Hair follicle dermal papilla cell (primary cell): ENCODE data around the gene SOX15. TPM values are rescaled to one million over a fixed set of nuclear protein-coding genes. Genes with fewer than 3 reads are reported as not detected.

Experiments
- small RNA-seq: library from RNA; depleted of rRNA; stranded (forward); fragments of <200 nt; gene quantifications from one replicate; pipeline ENCODE3, GENCODE V24; 2012
- total RNA-seq: library from RNA; depleted of rRNA; stranded (reverse); fragments of >200 nt; gene quantifications from 2 replicates; pipeline ENCODE4 v1.2.3, GENCODE V29; 2012

SOX15 gene
- total RNA-seq, result 0.12 and 0.49 TPM in 2 replicates

GRCh38 chr17:7589891-7590691, at the start of gene SOX15:
Gene SOX15, minus strand, starts transcription at chr17:7590094. Its CDS starts 418 bp downstream, at chr17:7589676.

DNA sequence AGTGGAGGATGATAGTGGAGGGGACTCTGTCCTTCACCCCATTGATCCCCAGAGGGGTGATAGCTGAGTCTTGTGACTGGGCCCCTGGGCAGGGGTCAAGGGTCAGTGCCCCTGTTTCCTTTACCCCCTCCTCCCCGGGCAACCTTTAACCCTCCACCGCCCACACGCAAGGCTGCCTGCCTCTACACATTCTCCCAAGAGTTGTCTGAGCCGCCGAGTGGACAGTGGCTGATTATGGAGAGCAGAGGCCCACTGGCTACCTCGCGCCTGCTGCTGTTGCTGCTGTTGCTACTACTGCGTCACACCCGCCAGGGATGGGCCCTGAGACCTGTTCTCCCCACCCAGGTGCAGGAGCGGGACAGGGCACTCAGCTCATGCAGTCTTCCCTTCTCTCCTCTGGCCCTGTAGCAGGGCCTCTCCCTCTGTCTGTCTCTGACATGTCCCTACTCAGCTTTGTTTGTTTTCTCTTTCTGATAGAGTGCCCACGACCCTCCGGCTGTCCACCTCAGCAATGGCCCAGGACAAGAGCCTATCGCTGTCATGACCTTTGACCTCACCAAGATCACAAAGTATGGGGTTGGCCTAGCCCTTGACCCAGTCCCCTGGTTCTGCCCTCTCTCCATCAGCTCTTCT, 40.2 kb upstream of the SOX15 start, which contains the start of gene SHBG:
SHBG (plus strand) TSS at position 197 of the 633 bp plus-strand sequence; CDS start at position 235, 38 bp downstream.

DNA sequence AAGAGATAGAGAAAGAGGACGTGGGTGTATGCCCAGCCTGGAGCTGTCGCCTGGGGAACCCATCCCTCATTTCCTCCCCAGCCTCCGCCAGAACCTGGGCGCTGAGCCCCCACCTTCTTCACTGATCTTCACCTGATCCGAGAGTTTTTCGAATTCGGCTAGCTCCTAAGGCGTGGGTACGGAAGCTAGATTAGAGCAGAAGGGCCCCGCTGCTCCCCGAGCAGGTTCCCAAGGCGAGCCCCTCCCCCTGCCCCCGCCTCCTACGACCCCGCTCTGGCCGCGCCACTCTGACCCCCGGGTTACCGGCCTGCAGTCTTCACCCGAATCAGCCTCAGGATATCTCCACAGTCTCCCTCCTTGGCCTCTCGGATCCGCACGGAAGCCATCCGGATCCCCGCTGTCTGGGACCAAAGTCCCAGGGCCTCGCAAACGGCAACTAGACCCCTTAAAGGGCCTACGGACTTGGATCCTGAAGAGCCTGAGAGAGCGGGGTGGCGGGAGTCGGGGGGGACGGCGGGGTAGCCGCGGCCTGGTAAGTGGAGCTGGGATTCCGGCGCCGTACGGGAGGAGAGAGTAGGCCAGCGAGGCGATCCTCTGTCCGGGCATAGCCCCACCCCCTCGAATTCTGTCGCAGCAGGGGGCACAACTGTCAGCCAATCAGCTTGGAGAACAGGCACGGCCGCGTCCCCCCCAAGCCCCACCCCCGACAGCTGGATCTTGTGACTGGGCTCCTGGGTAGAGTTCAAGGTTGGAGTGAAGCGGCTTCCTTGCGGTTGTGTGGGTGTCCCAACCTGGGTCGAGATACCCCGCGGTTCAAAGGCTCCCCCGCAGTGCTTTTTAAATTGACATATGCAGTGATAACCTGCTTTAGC, 37.6 kb upstream of the SOX15 start, which contains the start of gene SAT2:
SAT2 (minus strand) TSS at position 572 of the 872 bp plus-strand sequence; CDS start at position 386, 186 bp downstream.

GRCh38 chr17:7614425-7615264, 24.8 kb upstream of the SOX15 start, which contains the start of gene FXR2:
Gene FXR2, minus strand, starts transcription at chr17:7614897. Its CDS starts 365 bp downstream, at chr17:7614532.

GRCh38 chr17:7583253-7584109, 6.4 kb downstream of the SOX15 start, which contains the start of gene MPDU1:
Gene MPDU1, plus strand, starts transcription at chr17:7583852. Its CDS starts 11 bp downstream, at chr17:7583863.

GRCh38 chr17:7579001-7579833, 10.7 kb downstream of the SOX15 start, which contains the start of gene CD68:
Gene CD68, plus strand, starts transcription at chr17:7579638. Its CDS starts 40 bp downstream, at chr17:7579678.

GRCh38 chr17:7561589-7562207, 28.2 kb downstream of the SOX15 start, which contains the start of gene SENP3:
Gene SENP3, plus strand, starts transcription at chr17:7561919. Its CDS starts 1,158 bp downstream, at chr17:7563077.

DNA sequence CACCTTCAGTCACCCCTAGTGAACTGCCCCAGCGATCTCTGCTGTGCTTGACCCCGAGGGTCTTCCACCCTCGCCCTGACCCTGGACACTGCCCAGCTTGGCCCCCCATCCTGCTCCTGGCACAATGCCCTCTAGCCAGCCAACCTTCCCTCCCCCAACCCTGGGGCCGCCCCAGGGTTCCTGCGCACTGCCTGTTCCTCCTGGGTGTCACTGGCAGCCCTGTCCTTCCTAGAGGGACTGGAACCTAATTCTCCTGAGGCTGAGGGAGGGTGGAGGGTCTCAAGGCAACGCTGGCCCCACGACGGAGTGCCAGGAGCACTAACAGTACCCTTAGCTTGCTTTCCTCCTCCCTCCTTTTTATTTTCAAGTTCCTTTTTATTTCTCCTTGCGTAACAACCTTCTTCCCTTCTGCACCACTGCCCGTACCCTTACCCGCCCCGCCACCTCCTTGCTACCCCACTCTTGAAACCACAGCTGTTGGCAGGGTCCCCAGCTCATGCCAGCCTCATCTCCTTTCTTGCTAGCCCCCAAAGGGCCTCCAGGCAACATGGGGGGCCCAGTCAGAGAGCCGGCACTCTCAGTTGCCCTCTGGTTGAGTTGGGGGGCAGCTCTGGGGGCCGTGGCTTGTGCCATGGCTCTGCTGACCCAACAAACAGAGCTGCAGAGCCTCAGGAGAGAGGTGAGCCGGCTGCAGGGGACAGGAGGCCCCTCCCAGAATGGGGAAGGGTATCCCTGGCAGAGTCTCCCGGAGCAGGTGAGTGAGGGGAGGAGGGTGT, 31.2 kb downstream of the SOX15 start, which contains the start of gene TNFSF13:
TNFSF13 (plus strand) TSS at position 207 of the 776 bp plus-strand sequence; CDS start at position 497, 290 bp downstream.

DNA sequence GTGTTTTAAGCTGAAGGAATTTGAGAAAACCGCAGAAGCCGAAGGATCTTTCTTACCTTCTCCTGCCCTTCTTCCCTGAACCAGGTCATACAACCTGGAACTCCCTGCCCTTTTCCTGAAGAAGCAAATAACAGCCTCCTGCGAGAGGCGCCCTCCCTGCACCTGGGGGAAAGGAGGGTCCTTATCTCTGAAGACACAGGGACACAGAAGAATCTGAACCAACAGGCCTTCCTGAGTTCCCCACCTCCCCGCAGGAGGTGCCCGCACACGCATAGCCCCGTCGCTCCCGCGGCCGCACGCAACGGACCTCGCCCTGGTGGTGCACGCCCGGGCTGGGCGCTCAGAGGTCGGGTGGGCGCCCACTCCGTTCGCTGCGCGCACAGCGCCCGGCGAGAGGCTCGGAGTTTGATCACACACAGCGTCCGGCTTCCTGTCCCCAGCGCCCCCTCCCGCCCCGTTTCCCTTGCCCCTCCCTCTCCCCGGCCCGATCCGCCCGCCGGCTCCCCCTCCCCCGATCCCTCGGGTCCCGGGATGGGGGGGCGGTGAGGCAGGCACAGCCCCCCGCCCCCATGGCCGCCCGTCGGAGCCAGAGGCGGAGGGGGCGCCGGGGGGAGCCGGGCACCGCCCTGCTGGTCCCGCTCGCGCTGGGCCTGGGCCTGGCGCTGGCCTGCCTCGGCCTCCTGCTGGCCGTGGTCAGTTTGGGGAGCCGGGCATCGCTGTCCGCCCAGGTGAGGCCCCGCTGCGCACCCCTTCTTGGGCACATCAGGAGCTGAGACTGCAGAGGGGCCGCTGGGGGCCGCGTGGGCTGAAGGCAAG, 41.1 kb downstream of the SOX15 start, which contains the start of gene TNFSF12:
TNFSF12 (plus strand) TSS at position 474 of the 816 bp plus-strand sequence; CDS start at position 570, 96 bp downstream.

Small RNAs within 50 kb of the gene (small RNA-seq; reads per million reads assigned to genes)
- not detected for gene CD68
- gene SNORA48, result not detected
- not detected for gene SNORD10

Other genes starting within 250 kb of the SOX15 start
- gene KCTD11, start 237.9 kb downstream of the SOX15 start, total RNA-seq, result 12.2 and 15.8 TPM in 2 replicates
- not detected in 2 replicates for gene TMEM95, start 234.9 kb downstream of the SOX15 start, total RNA-seq
- 1.7 and 2.4 TPM in 2 replicates for gene TNK1, start 209.0 kb downstream of the SOX15 start, total RNA-seq
- 26.6 and 29.9 TPM in 2 replicates for gene PLSCR3, start 195.6 kb downstream of the SOX15 start, total RNA-seq
- 39.9 and 61.1 TPM in 2 replicates for gene TMEM256, start 186.0 kb downstream of the SOX15 start, total RNA-seq
- gene NLGN2, start 182.2 kb downstream of the SOX15 start, total RNA-seq, result 16.9 TPM in 2 replicates
- gene SPEM1, start 169.8 kb downstream of the SOX15 start, total RNA-seq, result not detected in 2 replicates
- gene SPEM2, start 164.5 kb downstream of the SOX15 start, total RNA-seq, result not detected in 2 replicates
- gene SPEM3, start 161.2 kb downstream of the SOX15 start, total RNA-seq, result not detected in 2 replicates
- gene TMEM102, start 154.7 kb downstream of the SOX15 start, total RNA-seq, result 2.3 and 4.5 TPM in 2 replicates
- 0.97 and 1.8 TPM in 2 replicates for gene FGF11, start 150.6 kb downstream of the SOX15 start, total RNA-seq
- gene CHRNB1, start 145.0 kb downstream of the SOX15 start, total RNA-seq, result 6.2 and 7.5 TPM in 2 replicates
- gene ZBTB4, start 110.5 kb downstream of the SOX15 start, total RNA-seq, result 54.8 TPM in 2 replicates
- not detected in 2 replicates for gene SLC35G6, start 108.6 kb downstream of the SOX15 start, total RNA-seq
- 98.0 and 120 TPM in 2 replicates for gene POLR2A, start 105.7 kb downstream of the SOX15 start, total RNA-seq
- 12.2 and 20.2 TPM in 2 replicates for gene TNFSF12, start 41.0 kb downstream of the SOX15 start, total RNA-seq
- 1.2 and 1.5 TPM in 2 replicates for gene TNFSF13, start 31.3 kb downstream of the SOX15 start, total RNA-seq
- 66.4 and 68.7 TPM in 2 replicates for gene SENP3, start 28.2 kb downstream of the SOX15 start, total RNA-seq
- gene CD68, start 10.5 kb downstream of the SOX15 start, total RNA-seq, result 25.3 and 43.4 TPM in 2 replicates
- 63.1 and 88.3 TPM in 2 replicates for gene MPDU1, start 6.2 kb downstream of the SOX15 start, total RNA-seq
- 49.2 and 51.1 TPM in 2 replicates for gene FXR2, start 24.8 kb upstream of the SOX15 start, total RNA-seq
- 29.0 and 39.6 TPM in 2 replicates for gene SAT2, start 37.7 kb upstream of the SOX15 start, total RNA-seq
- gene SHBG, start 40.0 kb upstream of the SOX15 start, total RNA-seq, result 0.36 TPM in 1 of 2 replicates, not detected in the other
- gene ATP1B2, start 60.8 kb upstream of the SOX15 start, total RNA-seq, result not detected in 2 replicates
- gene TP53, start 97.4 kb upstream of the SOX15 start, total RNA-seq, result 62.7 and 67.7 TPM in 2 replicates
- 2.8 and 3.8 TPM in 2 replicates for gene WRAP53, start 98.4 kb upstream of the SOX15 start, total RNA-seq
- gene EFNB3, start 115.1 kb upstream of the SOX15 start, total RNA-seq, result 3.2 and 5.2 TPM in 2 replicates
- gene DNAH2, start 127.7 kb upstream of the SOX15 start, total RNA-seq, result 0.12 and 0.16 TPM in 2 replicates
- 7.7 and 10.7 TPM in 2 replicates for gene KDM6B, start 244.1 kb upstream of the SOX15 start, total RNA-seq